GM19035 (cell line): ENCODE data around the gene SLC35E2B.
"Not testable (repeated sequence)": the region's sequence is repeated elsewhere in the genome, so short reads cannot be mapped to it uniquely, and the experiment has no call there.

ENCODE experiments used
- ATAC-seq: cut with Tn5 transposase; IDR thresholded peaks from one replicate; pipeline ENCODE4 v1.9.1; 2021; ENCODE audit not compliant: unreplicated experiment

The SLC35E2B gene

DNA sequence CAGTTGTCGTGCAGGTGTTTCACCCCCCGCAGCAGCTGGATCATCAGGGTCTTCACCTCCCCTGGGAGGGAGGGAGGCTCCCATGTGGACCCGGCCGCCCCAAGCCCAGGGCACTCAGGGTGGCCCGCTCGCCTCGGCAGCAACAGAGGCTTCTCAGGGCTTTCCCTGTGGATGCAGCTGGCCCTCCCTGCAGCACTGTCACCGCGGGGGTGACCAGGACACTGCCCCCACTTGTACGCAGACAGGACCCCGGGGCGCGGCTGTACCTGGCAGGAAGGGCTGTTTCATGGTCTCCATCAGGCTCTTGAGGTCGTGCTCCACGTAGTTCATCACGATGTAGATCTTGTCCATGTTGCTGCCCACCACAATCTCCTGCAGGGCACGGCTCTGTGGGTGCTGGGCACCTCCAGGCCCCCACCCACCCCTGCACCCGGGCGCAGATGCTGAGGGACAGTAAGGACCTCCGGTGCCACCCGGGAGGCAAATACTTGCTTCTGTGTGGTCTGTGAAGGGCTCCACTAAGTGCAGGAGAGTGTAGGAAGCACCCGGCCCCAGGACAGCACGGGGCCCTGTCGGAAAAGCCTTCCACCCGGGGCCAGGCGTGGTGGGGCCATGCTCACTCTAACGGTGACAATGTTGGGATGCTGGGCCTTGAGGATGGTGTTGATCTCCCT lies 11.8 kb upstream of the SLC35E2B start:
- ATAC-seq, result not testable (repeated sequence)

DNA sequence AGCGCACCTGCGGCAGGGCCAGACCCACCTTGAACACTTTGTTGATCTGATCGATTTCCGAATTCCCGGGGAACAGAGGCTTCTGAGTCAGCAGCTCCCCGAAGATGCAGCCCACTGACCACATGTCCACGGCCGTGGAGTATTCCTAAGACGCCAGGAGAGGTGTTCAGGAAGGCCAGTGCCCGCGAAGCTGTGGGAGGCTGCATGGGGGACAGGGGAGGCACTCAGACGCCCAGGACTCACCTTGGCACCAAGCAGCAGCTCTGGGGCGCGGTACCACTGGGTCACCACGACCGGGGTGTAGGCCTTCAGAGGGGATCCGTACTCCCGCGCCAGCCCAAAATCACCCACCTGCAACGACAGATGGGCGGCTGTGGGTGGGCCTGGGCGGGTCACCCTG lies 11.2 kb upstream of the SLC35E2B start:
- no peak for ATAC-seq

DNA sequence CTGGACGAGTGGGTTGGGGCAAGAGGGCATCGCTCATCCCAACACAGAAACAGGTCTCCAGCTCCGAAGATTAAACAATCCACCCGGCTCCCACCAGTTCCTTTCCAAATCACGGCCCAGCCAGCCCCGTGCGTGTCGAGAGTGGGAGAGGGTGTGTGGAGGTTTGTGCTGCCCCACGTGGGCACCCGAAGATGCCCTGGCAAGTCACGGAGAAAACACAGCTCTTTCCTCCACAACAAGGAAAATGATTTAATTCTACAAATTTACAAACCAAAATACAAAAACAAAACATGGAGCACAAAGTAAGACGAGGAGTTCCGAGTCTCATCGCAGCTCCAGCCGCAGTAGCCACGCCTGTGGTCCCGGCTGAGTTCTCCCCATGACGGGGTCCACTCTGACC lies 9.9 kb upstream of the SLC35E2B start:
- not testable (repeated sequence) for ATAC-seq

DNA sequence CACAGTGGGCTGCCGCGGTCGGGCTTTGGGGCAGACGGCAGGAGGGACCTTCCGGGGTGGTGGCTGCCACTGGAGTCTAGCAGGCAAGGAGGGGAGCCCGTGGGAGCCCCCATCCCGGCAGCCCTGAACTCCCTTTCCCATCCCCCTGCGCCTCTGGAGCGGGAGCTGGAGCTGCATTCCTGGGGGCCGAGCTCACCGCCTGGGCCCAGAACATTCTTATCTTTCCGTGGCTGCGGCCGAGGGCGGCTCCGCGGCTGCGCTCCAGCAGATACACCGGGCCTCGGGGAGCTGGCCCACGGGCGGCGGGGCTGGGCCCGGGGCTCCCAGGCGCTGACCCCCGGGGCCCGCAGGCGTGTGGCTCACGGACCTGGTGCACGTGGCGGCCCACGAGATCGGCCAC lies 8.0 kb upstream of the SLC35E2B start:
- not testable (repeated sequence) for ATAC-seq

DNA sequence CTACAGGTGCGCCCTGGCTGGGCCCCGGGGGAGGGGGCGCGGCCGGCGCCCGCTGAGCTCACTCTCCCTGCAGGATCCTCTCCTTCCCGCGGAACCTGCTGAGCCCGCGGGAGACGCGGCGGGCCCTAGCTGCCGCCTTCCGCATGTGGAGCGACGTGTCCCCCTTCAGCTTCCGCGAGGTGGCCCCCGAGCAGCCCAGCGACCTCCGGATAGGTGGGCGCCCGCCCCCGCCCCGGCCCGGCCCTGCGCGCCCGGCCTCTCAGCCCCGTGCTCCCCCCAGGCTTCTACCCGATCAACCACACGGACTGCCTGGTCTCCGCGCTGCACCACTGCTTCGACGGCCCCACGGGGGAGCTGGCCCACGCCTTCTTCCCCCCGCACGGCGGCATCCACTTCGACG lies 7.5 kb upstream of the SLC35E2B start:
- ATAC-seq, result not testable (repeated sequence)

DNA sequence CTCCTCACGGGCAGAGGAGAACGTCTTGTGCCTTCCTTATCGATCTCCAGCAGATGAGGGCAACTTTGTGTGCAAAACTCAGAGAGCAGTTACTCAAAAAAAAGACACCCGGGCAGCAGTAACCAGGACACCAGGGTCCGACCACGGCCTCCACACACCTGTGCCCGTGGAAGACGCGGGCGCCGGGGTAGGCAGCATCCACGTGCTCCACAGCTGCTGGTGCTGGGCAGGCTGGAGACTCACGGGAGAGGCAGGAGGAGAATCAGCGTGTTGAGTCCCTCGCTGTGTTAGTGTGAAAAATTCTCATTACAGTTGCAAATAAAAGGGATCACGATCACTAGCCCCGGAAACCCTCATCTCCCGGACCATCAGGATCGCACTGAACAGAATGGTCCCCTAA lies 6.5 kb upstream of the SLC35E2B start:
- not testable (repeated sequence) for ATAC-seq

DNA sequence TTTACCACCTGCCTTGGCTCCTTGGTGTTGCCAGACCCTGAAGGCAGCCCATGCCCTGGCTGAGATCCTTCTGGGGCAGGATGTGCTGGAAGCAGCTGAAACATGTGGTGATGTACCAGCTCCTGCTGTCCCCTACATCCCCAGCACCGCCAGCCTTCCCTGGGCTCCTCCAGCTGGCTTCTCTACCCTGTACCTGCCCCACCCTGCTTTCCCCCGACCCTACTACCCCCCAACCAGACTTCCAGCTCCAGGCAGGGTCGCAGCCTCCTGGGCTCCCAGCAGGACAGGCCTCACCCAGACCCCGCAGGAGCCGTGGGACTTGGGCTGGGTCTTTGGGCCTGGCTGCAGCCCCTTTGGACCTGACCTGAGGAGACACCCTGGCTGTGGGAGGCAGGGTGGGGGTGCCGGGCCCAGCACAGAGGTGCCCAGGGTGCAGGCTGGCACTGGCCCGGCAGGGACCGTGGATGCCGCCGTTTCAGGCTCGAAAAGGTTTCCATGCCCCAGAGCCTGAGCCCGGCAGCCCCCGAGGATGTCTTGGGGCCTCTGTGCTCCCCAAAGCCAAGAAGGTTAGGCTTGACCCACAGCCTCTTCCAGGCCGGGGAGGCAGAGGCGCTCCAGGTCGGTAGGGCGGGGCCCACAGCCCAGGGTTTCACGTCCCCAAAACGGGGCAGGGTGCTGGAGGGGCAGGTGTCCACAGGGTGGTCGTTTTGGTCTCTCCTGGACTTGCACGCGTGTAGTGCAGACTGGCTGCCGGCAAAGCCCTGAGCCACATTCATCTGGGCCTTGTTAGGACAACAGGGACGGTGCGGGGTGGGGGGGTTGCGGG lies 5.0 kb upstream of the SLC35E2B start:
- ATAC-seq, result not testable (repeated sequence)

DNA sequence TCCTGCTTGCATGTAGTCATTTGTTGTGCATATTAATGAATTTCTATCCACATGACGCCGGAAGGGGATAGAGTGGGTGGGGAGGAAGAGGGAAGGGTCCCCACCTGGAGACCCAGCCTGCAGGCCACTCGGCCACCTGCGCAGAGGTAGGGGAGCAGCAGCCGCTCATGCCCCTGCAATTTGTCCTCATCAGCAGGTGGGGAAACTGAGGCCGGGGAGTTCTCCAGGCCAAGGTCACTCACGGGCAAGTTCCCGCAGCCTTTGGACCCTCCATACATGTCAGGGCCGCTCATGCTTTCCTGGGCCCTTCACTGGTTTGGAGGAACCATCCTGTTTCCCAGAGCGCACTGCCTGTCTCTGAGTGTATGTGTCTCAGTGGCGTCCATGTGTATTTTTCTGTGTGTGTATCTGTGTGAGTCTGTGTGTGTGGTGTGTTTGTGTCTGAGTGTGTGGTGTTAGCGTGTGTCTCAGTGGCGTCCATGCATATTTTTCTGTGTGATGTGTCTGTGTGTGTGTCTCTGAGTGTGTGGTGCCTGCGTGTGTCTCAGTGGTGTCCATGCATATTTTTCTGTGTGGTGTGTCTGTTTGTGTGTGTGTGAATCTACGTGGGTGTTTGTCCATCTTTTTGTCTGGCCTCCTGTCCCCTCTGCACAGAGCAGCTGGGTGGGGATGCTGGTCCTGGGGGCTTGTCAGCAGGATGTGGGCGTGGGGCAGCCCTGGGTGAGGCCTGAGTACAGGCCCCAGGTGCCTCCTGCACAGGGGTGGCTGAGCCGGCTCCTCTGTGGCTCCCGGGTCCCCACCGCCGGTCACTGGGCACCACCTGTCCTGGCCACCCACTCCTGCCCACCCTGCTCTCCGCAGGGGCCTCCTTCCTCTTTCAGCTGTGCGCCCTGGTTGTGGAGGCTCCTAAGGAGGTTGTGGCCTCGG lies 4.1 kb upstream of the SLC35E2B start:
- not testable (repeated sequence) for ATAC-seq

DNA sequence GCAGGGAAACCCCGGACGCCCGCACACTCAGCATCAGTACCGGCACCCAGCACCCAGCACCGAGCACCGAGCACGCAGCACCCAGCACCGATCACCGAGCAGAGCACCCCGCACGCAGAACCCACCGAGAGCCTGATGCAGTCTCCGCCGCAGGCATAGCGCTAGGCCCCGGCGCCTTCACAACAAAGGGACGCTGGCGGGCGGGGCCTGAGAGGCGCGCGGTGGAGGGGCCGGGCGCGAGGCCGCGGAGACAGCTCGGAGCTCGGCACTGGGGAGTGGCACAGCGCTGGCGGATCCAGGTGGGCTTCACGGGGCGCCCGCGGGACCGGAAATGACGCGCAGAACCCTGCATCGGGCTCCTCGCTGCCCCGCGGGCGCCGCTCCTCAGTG lies 276 bp downstream of the SLC35E2B start:
- ATAC-seq, result peak; percentile 39

DNA sequence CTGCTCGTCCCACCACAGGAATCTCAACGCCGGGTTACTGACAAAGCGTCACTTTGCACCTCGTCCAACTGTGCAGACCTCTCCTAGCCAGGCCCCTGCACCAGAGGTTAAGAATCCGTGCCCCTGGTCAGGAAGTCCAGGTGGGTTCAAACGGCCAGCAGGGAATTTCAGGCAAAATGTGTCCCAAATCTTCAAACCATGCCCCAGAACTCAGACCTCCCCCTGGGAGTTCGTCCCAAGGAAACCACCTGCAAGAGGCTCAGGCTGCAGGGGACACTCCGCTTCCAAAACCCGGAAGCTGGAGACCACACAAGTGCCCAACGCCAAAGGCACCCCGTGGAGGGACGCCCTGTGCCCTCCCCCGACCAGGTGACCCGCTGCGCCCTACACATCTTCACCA lies 1.2 kb downstream of the SLC35E2B start:
- not testable (repeated sequence) for ATAC-seq

DNA sequence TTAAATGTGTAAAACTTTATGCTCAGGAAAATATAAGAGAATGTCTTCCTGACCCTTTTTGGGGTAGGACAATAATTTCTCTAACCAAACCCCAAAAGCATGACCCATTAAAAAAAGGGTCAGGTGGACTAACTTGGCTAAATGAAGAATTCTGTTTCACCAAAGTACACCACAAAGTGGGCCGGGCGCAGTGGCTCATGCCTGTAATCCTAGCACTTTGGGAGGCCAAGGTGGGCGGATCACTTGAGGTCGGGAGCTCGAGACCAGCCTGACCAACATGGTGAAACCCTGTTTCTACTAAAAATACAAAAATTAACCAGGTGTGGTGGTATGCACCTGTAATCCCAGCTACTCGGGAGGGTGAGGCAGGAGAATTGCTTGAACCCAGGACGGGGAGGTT lies 3.1 kb downstream of the SLC35E2B start:
- ATAC-seq, result not testable (repeated sequence)

DNA sequence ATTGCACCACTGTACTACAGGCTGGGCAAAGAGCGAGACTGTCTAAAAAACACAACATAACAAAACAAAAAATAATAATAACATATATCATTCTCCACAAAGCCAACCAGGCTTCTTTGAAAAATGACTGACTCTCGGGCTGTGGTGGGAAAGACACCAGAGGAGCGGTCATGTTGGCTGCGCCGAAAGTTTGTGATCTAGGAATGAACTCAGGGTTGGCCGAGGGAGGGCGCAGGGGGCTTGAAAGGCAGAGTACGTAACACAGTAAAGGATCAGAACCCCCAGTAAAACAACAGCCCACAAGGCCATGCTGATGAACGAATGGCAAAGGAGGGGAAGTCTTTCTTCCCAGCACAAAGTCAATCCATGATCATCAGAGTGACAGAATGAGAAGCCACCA lies 4.7 kb downstream of the SLC35E2B start:
- ATAC-seq, result no peak

DNA sequence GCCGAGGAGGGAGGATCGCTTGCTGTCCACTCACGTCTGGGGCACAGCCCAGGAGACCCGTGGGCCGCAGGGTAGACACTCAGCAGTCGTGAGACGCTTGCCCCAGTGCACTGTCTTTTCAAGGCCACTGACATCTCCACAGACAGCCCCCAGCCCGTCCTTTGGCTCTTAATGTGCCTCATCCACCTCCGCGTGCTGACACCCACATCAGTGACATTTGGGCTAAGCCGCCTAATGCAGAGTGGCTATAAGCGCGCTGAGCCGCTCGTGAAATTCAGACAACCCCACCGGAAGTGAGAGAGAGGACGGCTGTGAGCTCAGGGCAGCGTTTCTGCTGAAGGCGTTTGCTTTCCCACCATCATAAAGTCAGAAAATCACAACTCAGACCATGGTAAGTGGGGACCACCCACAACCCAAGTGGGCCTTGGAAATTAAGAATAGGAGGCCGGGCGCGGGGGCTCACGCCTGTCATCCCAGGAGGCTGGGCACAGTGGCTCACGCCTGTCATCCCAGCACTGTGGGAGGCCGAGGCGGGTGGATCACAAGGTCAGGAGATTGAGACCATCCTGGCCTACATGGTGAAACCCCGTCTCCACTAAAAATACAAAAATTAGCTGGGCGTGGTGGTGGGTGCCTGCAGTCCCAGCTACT lies 8.4 kb downstream of the SLC35E2B start:
- no peak for ATAC-seq

DNA sequence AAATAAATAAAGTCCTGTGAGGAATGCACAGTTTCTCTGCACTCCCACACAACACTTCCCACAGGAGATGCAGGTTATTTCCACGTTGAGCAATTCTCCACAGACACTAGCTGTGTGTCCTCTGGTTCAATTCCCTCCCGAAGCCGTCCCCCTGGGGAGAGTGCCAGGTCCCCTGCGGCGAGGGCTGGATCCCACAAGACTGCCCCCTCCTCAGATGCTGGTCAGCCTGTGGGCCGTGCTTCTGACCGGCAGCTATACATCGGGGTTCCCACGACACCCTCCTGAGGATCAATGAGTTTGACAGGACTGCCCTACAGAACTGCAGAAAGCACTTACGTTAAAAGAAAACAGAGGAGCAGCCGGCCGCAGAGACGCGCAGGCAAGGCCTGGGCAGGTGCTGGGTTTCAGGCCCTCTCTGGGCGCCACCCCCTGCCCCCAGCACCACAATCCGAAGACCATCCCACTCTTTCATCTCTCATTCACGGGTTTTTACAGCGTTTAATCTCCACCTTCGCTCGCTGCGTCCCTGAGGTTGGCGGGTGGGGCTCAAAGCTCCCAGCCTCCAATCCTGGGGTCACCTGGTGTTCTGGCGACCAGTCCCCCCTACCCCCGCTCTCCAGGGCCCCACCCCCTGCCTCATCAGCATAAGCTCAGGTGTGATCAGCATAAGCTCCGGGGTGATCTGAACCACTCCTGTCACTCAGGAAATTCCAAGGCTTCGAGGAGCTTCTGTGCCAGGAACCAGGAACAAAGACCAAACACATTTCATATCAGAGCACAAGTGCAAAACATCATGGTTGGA lies 9.3 kb downstream of the SLC35E2B start:
- ATAC-seq, result no peak

DNA sequence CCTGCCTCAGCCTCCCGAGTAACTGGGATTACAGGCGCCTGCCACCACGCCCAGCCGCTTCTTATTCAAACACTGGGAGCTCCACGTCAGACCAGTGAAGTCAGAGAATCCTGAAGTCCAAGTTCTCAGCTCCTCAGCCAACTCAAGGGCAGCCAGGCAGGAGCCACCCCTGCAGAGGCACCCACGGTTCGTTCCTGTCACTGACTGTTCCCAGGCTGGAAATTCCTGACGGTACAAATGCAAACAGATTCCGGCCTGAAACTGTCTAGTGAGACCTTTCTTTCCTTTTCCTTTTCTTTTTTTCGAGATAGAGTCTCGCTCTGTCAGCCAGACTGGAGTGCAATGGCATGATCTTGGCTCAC lies 11.7 kb downstream of the SLC35E2B start:
- no peak for ATAC-seq

DNA sequence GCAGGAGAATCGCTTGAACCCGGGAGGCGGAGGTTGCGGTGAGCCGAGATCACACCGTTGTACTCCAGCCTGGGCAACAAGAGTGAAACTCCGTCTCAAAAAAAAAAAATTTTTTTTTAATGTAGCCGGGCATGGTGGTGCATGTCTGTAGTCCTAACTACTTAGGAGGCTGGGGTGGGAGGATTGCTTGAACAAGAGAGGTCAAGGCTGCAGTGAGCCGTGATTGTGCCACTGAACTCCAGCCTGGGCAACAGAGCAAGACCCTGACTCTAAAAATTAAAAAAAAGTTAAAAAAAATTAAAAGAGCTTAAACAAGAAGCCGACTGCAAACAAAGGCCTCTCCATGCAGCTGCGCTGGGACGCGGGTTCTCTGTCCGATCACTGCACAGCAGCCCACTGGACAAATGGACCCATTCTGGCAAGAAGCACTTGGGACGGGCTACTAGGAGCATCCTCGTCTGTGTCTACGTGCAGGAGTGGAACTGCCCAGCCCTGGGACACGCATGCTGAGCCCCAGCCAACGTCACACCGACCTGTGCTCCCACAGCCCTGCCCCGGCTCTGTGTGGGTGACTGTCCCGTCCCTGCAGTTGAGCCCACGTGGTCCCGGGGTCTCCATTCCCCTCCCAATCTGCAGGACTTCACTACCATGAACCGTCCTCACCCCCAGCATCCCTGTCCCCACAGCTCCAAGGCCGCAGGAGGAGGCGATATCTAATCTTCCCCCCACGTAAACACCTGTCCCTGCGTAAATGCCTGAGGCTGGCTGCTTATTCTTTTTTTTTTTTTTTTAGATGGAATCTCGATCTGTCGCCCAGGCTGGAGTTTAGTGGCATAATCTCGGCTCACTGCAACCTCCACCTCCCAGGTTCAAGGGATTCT lies 12.3 kb downstream of the SLC35E2B start:
- ATAC-seq, result no peak

DNA sequence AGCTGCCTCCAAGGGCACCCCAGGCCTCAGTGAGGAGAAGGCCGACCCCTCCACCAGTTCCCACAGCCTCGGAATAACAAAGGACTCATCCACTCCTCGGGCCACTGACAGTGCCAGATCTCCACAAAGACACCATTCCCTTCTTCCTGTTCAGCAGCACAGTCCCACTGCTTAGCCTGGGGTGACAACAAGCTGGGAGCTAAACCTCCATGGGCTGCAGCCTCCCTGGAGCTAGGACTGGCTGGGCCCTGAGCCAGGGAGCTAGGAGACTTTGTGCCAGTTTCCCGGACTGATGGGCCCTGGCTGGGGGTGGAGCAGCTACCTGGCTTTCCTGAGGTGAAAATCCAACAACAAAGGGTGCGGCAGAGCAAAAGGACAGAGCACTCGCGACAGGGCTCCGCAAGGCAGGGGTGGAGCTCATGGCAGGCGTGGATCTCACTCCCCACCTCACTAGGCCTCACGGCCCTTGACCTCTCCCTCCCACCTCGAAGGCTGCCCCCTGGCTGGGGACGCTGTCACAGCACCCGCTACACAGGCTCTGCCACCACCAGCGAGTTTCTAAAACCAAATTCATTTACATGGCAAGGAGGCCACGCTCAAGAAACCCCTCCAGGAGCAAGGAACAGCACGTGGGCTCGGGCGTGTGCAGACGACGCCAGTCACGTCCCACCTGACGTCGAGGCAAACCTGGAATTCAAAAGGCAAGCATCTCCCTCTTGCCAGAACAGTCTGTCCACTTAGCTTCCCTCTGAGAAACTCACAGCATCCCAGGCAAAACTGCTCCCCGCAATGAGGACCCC lies 13.8 kb downstream of the SLC35E2B start:
- ATAC-seq, result no peak
